CD14-positive monocyte (primary cell): ENCODE results near the gene ANKRD55. TPM values are rescaled to one million over a fixed set of nuclear protein-coding genes. Genes with fewer than 3 reads are reported as not detected.

Experiments used
- DNase-seq, 3 donors: peaks; one replicate each; pipeline ENCODE4 v3.0.0-alpha.2; 2011 to 2022
- H2AFZ ChIP-seq: 2 replicates; pipeline ENCODE4 v1.6.0; 2012; ENCODE audit warnings: mild to moderate bottlenecking, low read depth, low read length, inconsistent platforms; ENCODE audit not compliant: insufficient read depth, poor library complexity, severe bottlenecking
- H3K27ac ChIP-seq, 2 donors: 1 replicate in 1 of 2; 2 replicates in 1 of 2; pipeline ENCODE4 v1.5.1; 2012 to 2013; ENCODE audit warnings: low read length in 2 of 2, control low read depth in 1 of 2, inconsistent platforms in 1 of 2, low read depth in 1 of 2, mild to moderate bottlenecking in 1 of 2
- H3K27me3 ChIP-seq, 2 donors: one replicate each; pipeline versions ENCODE4 v1.6.0 to v1.6.1; 2011 to 2013; ENCODE audit warnings: low read length in 2 of 2; ENCODE audit not compliant: control insufficient read depth in 2 of 2, insufficient read depth in 2 of 2
- H3K36me3 ChIP-seq, 2 donors: replicated peaks in 1 of 2; 1 replicate in 1 of 2; 2 replicates in 1 of 2; pipeline versions ENCODE4 v1.5.1 to v1.6.1; 2012 to 2013; ENCODE audit warnings: low read length in 2 of 2, control low read depth in 1 of 2, inconsistent platforms in 1 of 2, mild to moderate bottlenecking in 1 of 2; ENCODE audit not compliant: insufficient read depth in 2 of 2, control insufficient read depth in 1 of 2
- H3K4me1 ChIP-seq, 2 donors: 1 replicate in 1 of 2; 2 replicates in 1 of 2; pipeline versions ENCODE4 v1.5.1 to v1.6.1; 2012 to 2013; ENCODE audit warnings: low read length in 2 of 2, control low read depth in 1 of 2, inconsistent platforms in 1 of 2, mild to moderate bottlenecking in 1 of 2, moderate library complexity in 1 of 2; ENCODE audit not compliant: insufficient read depth in 2 of 2, control insufficient read depth in 1 of 2
- H3K4me2 ChIP-seq: replicated peaks from 2 replicates; pipeline ENCODE3; 2012; ENCODE audit warnings: low read length, moderate library complexity, mild to moderate bottlenecking; ENCODE audit not compliant: poor library complexity, severe bottlenecking; ENCODE audit errors: extremely low read depth
- H3K4me3 ChIP-seq, 3 experiments: fragments of 200-600 bp in 1 of 3; sonication (generic) in 1 of 3; replicated peaks in 1 of 3; 1 replicate in 2 of 3; 2 replicates in 1 of 3; pipeline ENCODE4 v1.5.1; 2011 to 2013; ENCODE audit warnings: low read length in 3 of 3, mild to moderate bottlenecking in 3 of 3, control low read depth in 2 of 3, low read depth in 2 of 3, inconsistent platforms in 1 of 3, moderate library complexity in 1 of 3
- H3K79me2 ChIP-seq: 2 replicates; pipeline ENCODE4 v1.6.0; 2012; ENCODE audit warnings: mild to moderate bottlenecking, control low read depth, inconsistent platforms, low read length, moderate library complexity; ENCODE audit not compliant: insufficient read depth
- H3K9ac ChIP-seq: 2 replicates; pipeline ENCODE4 v1.6.0; 2017; ENCODE audit warnings: low read length, mild to moderate bottlenecking; ENCODE audit not compliant: insufficient read depth, poor library complexity, severe bottlenecking
- H3K9me3 ChIP-seq, 2 donors: replicated peaks in 1 of 2; 1 replicate in 1 of 2; 2 replicates in 1 of 2; pipeline versions ENCODE4 v1.5.1 to v1.6.1; 2012 to 2013; ENCODE audit warnings: low read length in 2 of 2, control low read depth in 1 of 2; ENCODE audit not compliant: control insufficient read depth in 1 of 2, insufficient read depth in 1 of 2
- H4K20me1 ChIP-seq: 2 replicates; pipeline ENCODE4 v1.6.0; 2012; ENCODE audit warnings: mild to moderate bottlenecking, low read length, control low read depth, moderate library complexity; ENCODE audit not compliant: insufficient read depth
- H3K27ac Mint-ChIP-seq, 7 donors: one replicate each; pipeline ENCODE4 v1.8.0; 2020; ENCODE audit warnings: mild to moderate bottlenecking in 7 of 7, mixed read lengths in 7 of 7, moderate library complexity in 6 of 7, inconsistent platforms in 2 of 7
- H3K27me3 Mint-ChIP-seq, 3 donors: one replicate each; pipeline ENCODE4 v1.8.0; 2021 to 2022; ENCODE audit warnings: low read depth in 3 of 3, mild to moderate bottlenecking in 3 of 3, mixed read lengths in 3 of 3, moderate library complexity in 3 of 3, inconsistent platforms in 1 of 3
- H3K36me3 Mint-ChIP-seq, 2 donors: one replicate each; pipeline ENCODE4 v1.8.0; 2020; ENCODE audit warnings: mixed read lengths in 2 of 2, inconsistent platforms in 1 of 2, mild to moderate bottlenecking in 1 of 2
- H3K4me1 Mint-ChIP-seq: one replicate; pipeline ENCODE4 v1.8.0; 2020; ENCODE audit warnings: mild to moderate bottlenecking, mixed read lengths
- H3K4me3 Mint-ChIP-seq, 2 donors: one replicate each; pipeline ENCODE4 v1.8.0; 2020; ENCODE audit warnings: mild to moderate bottlenecking in 2 of 2, mixed read lengths in 2 of 2, moderate library complexity in 1 of 2
- H3K9me3 Mint-ChIP-seq, 7 donors: one replicate each; pipeline ENCODE4 v1.8.0; 2020 to 2022; ENCODE audit warnings: mixed read lengths in 7 of 7, mild to moderate bottlenecking in 6 of 7, moderate library complexity in 6 of 7, inconsistent platforms in 2 of 7
- CTCF ChIP-seq: fragments of 200-600 bp; IDR thresholded peaks from one replicate; pipeline ENCODE4 v1.8.0; 2022; ENCODE audit warnings: antibody characterized with exemption, mild to moderate bottlenecking
- WGBS: methylation state at CpG from one replicate; pipeline ENCODE4 v1.1.5; 2013; ENCODE audit warnings: missing lambda C conversion rate; ENCODE audit not compliant: insufficient coverage; 5-methylcytosine and 5-hydroxymethylcytosine counted together
- intact Hi-C, 2 donors: fragments of 100-400 bp; cut with micrococcal nuclease; formaldehyde crosslinking; loops; one replicate each; pipeline versions ENCODE4 v1.15.0 to v1.15.1; 2023
- polyA plus RNA-seq, 3 donors: library from polyadenylated mRNA; depleted of rRNA in 1 of 3; unstranded in 2 of 3; stranded (reverse) in 1 of 3; fragments of 300-500 nt in 2 of 3; fragments of >200 nt in 1 of 3; fragmentation: Illumina TruSeq in 2 of 3; gene quantifications; 1 replicate in 2 of 3; 2 replicates in 1 of 3; pipeline ENCODE4 v1.2.3, GENCODE V29; 2012 to 2021

ANKRD55 gene
- polyA plus RNA-seq, 3 donors = 0.20 to 0.55 (median 0.28) TPM

GRCh38 chr5:56272765-56273164 is 39.6 kb upstream of the ANKRD55 start:
- Histone ChIP-seq H3K27ac (no peak overlapping the region), H3K9ac (no peak overlapping the region), H3K9me3 (no peaks in the 10 kb centered on the region), H3K4me3 (no peak overlapping the region), H3K79me2 (no peaks in the 10 kb centered on the region), H4K20me1 (no peaks in the 10 kb centered on the region), H3K36me3 (no peaks in the 10 kb centered on the region), H3K27me3 (no peaks in the 10 kb centered on the region), H3K4me1 (peaks cover 14 to 16% of the 10 kb centered on the region in 2 donors), H3K4me2 (no peak overlapping the region), H2AFZ (no peak overlapping the region)
- Mint-ChIP-seq H3K36me3 (no peaks in the 10 kb centered on the region), H3K9me3 (no peaks in the 10 kb centered on the region), H3K4me1 (peaks cover 24% of the 10 kb centered on the region), H3K4me3 (no peak overlapping the region), H3K27ac (no peak overlapping the region), H3K27me3 (peaks cover 0 to 2% (median 0%) of the 10 kb centered on the region in 3 donors)
- intact Hi-C loops = loop anchor here (5.0 to 10.0 kb wide), 3 partner anchors 338 to 565 kb away; no protein-coding TSS in a partner anchor
- TF ChIP-seq CTCF = no peak
- DNase-seq = no peak
- WGBS = no CpG with 5 or more reads among the region's 2 CpGs

- H4K20me1 ChIP-seq = no peaks in the 10 kb centered on the region
- peak overlapping the region; percentile 32 to 75 for H3K4me3 Mint-ChIP-seq
- no peak overlapping the region for H3K27ac ChIP-seq
- H3K4me1 Mint-ChIP-seq = peaks cover 24% of the 10 kb centered on the region
- H3K4me3 ChIP-seq = no peak overlapping the region
- H3K9me3 ChIP-seq = no peaks in the 10 kb centered on the region
- intact Hi-C loops = loop anchor here (2.0 to 10.0 kb wide), 4 partner anchors 336 to 568 kb away; no protein-coding TSS in a partner anchor
- no peaks in the 10 kb centered on the region for H3K36me3 ChIP-seq
- 53% methylated on average over 2 of the region's 6 CpGs for WGBS
- peaks cover 0 to 3% (median 0%) of the 10 kb centered on the region in 3 donors for H3K27me3 Mint-ChIP-seq
- peak; percentile 79 to 83 (median 82) for DNase-seq
- no peaks in the 10 kb centered on the region for H3K36me3 Mint-ChIP-seq
- peak overlapping the region; percentile 23 to 81 (median 62) for H3K27ac Mint-ChIP-seq
- H3K4me2 ChIP-seq = peak overlapping the region; percentile 40
- TF ChIP-seq CTCF = peak; percentile 98
- peak overlapping the region; percentile 18 for H2AFZ ChIP-seq
- H3K9me3 Mint-ChIP-seq = no peaks in the 10 kb centered on the region
- H3K27me3 ChIP-seq = no peaks in the 10 kb centered on the region
- no peak overlapping the region for H3K9ac ChIP-seq
- H3K79me2 ChIP-seq = no peaks in the 10 kb centered on the region
- peaks cover 14 to 16% of the 10 kb centered on the region in 2 donors for H3K4me1 ChIP-seq
Measured at GRCh38 chr5:56270568-56271392, 37.6 kb upstream of the ANKRD55 start.
